Astrocyte of the cerebellum (primary cell): ENCODE results near the gene ZFP92.

Source experiments
- DNase-seq: peaks from one replicate; pipeline ENCODE4 v3.0.0-alpha.2; 2011; ENCODE audit warnings: low read depth
- H3K4me3 ChIP-seq: 2 replicates; pipeline ENCODE4 v1.5.1; 2011; ENCODE audit warnings: mild to moderate bottlenecking, low read depth, low read length, moderate library complexity
- in situ Hi-C: cut with HindIII; loops from 2 replicates; pipeline ENCODE4 v1.10.0; 2017; ENCODE audit warnings: low sequenced_read_pairs
- TF ChIP-seq, protein P1 (sequence below): IDR thresholded peaks from 2 replicates; pipeline ENCODE4 v1.5.1; 2012; ENCODE audit warnings: low read length, low read depth, moderate library complexity, mild to moderate bottlenecking; ENCODE audit errors: missing control alignments

The ZFP92 gene, protein sequence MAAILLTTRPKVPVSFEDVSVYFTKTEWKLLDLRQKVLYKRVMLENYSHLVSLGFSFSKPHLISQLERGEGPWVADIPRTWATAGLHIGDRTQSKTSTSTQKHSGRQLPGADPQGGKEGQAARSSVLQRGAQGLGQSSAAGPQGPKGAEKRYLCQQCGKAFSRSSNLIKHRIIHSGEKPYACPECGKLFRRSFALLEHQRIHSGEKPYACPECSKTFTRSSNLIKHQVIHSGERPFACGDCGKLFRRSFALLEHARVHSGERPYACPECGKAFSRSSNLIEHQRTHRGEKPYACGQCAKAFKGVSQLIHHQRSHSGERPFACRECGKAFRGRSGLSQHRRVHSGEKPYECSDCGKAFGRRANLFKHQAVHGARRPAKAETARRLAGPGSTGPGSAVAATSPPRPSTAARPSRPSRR

GRCh38 chrX:153411255-153411987 lies at the start of gene ZFP92:
ZFP92 (plus strand) TSS chrX:153411472; CDS start chrX:153418323, 6,851 bp downstream.
- no peak for DNase-seq
- in situ Hi-C loops = no loop called here
- TF ChIP-seq, protein P1, sequence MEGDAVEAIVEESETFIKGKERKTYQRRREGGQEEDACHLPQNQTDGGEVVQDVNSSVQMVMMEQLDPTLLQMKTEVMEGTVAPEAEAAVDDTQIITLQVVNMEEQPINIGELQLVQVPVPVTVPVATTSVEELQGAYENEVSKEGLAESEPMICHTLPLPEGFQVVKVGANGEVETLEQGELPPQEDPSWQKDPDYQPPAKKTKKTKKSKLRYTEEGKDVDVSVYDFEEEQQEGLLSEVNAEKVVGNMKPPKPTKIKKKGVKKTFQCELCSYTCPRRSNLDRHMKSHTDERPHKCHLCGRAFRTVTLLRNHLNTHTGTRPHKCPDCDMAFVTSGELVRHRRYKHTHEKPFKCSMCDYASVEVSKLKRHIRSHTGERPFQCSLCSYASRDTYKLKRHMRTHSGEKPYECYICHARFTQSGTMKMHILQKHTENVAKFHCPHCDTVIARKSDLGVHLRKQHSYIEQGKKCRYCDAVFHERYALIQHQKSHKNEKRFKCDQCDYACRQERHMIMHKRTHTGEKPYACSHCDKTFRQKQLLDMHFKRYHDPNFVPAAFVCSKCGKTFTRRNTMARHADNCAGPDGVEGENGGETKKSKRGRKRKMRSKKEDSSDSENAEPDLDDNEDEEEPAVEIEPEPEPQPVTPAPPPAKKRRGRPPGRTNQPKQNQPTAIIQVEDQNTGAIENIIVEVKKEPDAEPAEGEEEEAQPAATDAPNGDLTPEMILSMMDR = no peak
- peak within 1 kb of the TSS; percentile 33 for H3K4me3 ChIP-seq

- DNase-seq = no peak
- TF ChIP-seq, protein P1 = no peak
- no peak overlapping the region for H3K4me3 ChIP-seq
- in situ Hi-C loops = no loop called here
Measured at GRCh38 chrX:153361781-153362397, 49.4 kb upstream of the ZFP92 start.

DNA sequence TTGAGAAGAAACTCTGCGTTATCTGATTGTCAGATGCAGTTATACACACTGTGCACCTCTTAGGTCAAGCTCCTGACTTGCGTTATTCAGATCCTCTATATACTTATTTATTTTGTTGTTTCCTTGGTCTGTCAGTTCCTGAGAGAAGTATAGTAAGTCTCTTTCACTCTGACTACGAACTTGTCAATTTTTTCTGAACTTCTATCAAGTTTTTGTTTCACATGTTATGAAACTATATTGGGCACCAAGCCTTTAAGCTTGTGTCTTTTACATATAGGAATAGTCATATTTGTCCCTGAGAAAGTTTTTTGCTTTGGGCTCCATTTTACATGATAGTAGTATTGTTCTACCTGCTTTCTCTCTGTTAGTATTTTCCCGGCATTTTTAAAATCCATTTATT lies 45.6 kb upstream of the ZFP92 start:
- TF ChIP-seq, protein P1 = no peak
- no peak for DNase-seq
- in situ Hi-C loops = no loop called here
- H3K4me3 ChIP-seq = no peak overlapping the region

GRCh38 chrX:153366119-153366518 lies 45.2 kb upstream of the ZFP92 start:
- DNase-seq = no peak
- in situ Hi-C loops = no loop called here
- TF ChIP-seq, protein P1 = no peak
- no peak overlapping the region for H3K4me3 ChIP-seq

- no peak for DNase-seq
- no peak overlapping the region for H3K4me3 ChIP-seq
- in situ Hi-C loops = no loop called here
- TF ChIP-seq, protein P1 = no peak
Measured at GRCh38 chrX:153366878-153367538, 44.3 kb upstream of the ZFP92 start.
